HG03521 (cell line): ENCODE measurements around the gene FKRP.

ENCODE experiments used
- ATAC-seq: cut with Tn5 transposase; IDR thresholded peaks from one replicate; pipeline ENCODE4 v1.9.1; 2021; ENCODE audit warnings: mild to moderate bottlenecking, moderate library complexity; ENCODE audit not compliant: unreplicated experiment

FKRP gene

DNA sequence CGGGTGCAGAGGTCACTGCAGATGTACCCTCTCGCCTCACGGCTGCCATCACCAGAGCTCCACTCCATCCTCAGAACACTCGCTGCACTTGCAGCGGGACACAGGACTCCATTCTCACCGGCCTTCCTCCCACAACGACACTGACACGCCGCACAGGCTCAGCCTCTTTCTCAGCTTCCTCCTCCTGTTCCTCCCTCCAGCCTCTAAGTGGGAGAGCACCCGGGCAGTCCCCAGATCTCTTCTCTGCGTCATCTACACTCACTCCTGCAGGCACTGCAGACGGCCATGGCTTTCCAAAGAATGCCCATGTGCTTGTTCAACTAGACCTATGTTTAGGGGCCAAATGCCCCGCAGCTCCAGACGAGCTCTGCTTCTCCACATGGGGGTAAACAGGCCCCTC is 14.3 kb upstream of the FKRP start:
- ATAC-seq, result no peak

DNA sequence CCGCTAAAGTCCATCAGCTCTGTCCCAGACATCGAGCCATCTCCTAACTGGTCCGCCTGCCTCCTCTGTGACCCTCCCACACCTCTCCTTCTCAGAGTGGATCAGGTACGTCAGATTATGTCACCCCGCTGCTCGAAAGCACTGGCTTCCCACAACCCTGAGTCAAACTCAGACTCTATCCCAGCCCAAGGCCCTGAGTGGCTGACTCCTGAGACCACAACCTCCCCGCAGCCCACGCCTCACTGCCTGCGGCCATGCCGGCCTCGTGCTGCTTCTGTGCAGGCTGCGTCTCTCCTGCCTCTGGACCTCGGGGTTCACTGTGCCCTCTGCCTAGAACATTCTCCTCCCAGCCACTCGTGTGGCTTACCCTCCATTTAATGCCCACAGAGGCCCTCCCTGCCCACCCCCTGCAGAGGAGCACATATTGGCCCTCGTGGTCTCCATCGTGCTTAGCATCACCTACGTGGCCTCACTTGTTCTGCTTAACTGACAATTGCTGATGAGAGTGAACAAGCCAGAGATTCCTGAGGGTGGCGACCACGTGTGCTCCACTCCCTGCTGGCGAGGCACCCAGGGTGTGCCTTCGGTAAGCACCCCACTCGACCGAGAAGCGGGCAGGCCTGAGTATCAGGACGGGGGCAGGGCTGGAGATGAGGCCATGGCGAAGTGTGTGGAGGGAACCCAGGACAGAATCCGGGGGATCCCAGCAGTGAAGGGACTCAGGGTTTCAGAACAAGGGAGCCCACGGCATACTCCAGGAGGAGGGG is 13.5 kb upstream of the FKRP start:
- ATAC-seq, result no peak

DNA sequence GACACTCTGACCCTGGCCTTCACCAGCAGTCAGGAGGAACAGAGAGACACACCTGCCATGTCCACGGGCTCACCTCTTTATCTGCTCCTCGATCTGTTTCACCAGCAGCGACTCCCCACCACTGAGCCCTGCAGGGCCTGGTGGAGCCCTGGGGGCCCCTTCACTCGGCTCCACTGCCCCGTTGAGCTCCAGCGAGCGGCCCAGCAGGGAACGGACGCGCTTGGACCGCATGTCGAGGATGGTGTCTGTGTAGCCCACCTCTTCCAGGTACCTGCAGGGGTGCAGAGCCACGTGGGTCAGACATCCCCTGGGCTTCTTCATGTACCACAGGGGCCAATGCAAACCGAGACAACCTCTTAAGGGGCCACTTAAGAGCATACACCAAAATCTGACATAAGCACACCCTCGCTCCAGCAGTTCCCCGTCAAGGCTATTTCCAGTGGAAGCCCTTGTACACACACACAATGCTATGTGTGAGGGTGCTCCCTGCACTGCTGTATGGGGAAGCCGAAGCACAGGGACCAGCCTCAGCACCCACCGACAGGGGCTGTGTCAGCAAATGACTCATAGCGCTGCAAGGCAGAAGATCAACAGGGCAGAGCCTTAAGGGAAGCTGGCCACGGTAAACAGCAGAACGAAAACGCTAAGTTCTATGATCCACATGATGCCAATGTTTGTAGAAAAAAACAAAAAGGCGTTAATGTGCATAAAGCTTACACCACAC is 12.7 kb upstream of the FKRP start:
- ATAC-seq, result no peak

DNA sequence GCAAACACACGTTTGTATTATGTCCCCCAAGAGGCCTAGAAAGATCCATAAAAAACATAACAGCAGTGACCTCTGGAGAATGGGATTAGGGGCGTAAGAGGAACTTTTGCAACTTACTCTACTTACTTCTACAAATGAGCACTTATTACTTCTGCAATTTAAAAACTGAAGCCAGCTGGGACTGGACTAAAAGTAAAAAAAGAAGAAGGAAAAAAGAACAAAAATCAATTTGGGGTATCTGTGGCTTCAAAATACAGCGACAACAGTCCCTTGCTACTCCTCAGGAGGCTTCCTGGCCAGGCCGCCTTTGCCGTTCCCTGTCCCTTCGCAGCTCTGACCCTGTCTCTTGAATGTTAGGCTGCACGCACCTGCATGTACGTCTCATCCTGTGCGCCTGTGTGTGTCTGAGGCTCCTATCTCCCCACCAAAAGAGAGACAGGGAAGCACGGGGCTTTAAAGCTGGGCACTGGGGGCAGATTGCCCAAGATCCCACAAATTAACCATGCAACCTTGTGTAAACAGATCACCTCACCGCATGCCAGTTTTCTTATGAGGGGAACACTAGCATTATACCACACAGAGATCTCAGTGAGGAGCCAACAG is 12.1 kb upstream of the FKRP start:
- ATAC-seq, result no peak

DNA sequence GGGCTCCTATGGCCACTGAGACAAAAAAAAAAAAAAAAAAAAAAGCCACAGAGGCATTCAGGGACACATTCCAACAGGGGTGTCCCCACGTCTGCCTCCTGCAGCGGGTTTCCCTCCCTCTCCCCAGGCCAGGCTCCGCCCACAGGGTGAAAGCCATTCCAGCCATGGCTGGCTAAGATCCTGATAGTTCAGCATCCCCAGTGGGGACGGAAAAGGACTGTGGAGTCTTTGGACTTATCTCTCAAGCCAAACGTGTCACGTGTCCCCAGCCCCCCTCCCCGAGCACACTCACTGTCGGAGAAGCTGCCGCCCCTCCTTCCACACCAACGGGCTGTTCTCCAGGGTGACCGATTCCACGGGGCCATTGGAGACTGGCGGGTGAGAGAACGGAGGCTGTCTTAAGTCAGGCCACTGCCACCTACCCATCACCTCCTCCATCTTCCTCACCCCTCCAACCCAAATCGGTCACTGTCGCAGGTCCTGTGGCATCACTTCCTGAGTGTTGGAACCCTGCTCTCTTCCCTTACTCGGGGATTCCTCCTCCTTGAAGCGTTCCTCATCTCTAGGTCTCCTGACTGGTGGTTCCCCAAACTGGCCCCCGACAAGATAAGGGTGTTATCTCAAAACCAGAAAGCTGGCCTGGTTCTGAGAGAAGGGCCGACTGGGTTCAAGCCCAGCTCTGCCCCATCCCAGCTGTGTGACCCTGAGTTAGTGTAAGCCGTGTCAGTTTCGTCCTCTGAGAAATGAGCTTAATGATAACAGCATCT is 9.1 kb upstream of the FKRP start:
- ATAC-seq, result no peak

DNA sequence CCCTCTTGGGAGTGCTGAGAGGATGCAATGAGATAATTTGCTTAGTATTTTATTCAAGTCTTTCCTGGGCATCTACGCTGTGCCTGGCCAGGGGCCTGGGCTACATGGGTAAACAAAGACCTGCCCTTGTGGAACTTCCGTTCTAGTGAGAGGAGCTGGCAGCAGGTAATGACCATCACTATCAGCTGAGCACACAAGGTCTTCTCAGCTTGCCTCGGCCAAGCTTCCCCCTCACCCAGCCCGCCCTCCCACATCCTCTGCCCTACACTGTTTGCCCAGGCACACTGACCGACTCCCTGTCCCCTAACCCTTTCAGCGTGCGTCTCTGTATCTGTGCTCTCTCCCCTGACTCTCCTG is 8.6 kb upstream of the FKRP start:
- no peak for ATAC-seq

DNA sequence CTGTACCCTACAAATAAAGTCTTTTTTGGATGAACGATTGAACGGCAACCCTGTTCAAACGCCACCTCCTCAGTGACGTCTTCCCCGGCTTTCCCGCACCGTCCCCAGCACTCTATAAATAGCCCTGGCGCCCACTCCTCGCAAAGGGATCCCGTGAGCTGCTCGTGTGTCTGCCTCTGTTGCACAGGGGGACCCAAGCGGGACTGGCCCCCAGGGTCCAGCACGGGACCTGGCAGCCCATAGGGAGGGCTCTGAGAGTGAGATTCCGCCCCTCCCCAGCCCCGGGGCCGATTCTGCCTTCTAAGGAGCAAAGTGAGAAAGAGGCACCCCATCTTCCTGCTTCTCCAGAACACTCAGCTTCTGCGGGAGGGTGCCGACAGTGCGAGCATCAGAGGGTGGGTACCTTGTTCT is 8.1 kb upstream of the FKRP start:
- no peak for ATAC-seq

DNA sequence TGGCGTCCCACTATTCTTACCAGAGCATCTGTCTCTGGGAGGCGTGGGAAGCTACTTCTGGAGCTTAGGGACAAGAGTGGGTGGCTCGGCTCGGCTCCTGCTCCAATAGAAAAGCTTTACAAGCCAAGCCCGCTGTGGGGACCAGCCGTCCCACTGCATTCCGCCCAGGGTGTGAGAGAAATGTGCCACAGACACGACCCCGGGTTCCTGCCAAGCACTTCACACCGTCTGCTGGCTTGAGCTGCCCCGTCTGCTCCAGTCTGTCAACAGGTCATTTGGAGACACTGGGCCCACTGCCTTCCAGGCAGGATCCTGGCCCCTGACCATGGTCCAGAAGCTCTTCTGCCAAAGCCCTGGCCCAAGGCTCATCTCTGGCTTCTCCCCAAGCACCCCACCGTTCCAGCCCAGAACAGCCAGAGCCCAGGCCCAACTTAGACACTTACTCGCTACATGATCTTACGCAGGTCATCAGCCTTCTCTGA is 6.5 kb upstream of the FKRP start:
- ATAC-seq, result no peak

DNA sequence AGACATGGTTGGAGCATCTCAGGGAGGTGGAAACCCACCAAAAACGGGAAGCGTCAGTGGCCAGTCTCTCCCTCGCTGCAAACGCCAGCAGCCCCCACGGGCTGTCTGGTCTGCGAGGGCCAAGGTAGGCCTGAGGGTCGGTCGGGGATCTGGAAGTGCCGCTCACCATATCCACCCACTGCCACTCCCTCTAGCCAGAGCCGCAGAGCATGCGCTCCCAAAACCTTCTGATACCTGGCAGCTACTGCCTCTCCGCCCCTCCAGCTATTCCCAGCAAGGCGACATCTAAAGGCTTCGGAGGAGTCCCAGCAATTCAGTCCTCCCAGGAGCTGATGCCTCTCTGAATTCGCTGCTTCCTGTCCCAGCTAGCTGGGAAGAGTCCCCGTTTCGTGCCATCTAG is 4.4 kb upstream of the FKRP start:
- no peak for ATAC-seq

DNA sequence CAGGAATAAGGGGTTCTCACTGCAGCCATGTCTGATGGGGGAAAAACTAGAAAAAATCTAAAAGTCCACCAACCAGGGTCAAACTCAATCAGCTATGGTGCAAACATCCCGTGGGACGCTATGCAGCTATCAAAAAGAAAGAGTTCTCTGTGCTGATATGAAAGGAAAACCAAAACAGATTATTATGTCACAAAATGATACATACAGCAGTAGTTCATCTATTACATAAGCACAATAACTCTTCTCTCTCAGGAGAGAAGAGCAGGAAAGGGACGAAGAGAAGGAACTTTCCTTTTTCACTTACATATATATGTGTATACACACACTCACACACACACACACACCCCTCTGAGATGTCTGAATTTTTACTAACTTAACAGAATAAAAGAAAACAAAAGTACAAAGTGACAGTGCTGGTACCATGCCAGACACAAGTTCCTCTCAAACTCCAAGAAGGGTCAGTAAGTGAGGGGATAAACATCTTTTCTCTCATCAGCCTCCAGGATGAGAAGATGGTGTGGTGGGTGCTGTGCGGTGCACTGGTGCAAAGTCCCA is 2.9 kb upstream of the FKRP start:
- ATAC-seq, result no peak

DNA sequence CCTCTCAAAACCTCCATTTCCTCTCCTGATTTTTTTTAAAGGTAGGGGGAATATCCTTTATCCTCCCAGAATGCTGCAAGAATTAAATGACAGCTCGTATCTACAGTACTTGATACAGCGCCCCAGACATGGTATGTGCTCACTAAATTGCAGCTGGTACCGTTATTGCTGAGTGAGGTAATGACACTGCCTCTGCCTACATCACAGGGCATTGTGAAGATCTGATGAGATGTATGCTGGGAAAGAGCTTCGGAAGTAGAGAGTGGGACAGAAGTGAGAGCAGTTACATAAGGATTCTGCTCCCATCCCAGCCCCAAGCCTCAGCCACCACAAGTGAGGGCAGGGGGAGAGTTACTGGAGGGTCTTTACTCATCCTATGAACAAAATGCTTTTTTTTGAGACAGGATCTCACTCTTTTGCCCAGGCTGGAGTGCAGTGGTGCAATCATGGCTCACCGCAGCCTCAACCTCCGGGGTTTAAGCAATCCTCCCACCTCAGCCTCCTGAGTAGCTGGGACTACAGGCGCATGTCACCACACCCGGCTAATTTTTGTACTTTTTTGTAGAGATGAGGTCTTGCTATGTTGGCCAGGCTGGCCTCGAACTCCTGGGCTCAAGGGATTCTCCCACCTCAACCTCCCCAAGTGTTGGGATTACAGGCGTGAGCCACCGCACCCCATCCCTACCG is 1.7 kb upstream of the FKRP start:
- ATAC-seq, result no peak

DNA sequence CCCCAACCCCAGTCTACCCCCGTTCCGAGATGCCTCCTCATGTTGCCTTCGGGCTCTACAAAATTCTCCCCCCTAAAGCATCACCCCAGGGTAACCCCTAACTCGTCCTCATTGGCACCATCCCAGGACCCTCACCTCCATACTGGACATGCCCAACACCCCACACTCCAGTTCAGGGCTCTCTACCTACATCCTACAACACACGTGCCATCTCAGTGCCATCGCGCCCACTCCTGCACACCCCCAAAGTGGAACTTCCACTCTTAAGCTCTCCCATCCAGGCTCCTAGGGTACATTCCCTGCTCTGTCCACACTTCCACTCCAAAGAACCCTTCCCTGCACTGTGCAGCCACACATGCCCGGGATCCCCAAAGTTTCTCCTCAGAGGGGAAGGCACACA is 827 bp upstream of the FKRP start:
- ATAC-seq, result no peak

DNA sequence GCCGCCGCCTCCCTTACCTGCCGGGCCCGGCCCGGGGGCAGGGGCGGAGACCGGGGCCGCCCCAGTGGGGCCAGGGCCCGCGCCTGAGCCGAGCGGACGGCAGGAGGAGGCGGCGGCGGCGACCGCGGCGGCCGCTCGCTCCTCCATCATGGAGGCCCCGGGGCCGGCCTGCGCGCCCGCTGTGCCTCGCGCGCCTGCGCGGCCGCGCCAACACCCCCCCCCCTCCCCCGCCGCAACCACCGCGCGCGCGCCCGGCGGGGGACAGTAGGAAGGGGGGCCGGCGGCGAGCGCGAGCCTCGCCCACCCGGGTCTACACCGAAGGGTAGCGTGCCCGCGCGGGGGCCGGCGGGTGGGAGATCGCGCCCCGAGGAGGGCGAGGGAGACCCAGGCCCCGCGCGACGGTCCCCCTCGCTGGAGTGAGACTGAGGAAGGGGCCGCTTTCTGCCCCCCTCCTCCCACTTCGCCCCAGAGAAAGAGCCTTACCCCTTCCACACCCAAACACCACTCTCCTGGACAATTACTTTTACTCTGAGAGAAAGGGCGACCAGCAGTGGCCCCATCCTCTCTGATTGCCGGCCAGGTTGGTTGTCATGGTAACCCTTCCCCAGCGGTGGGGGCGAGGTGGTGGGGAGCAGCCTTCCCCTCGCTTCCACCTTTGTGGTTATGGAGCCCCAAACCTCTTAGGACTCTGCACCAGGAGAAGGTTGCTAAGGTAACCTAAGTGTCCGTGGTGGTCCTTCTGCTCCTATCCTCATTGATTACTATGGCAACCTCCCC is 612 bp downstream of the FKRP start, which contains the start of gene STRN4:
Gene STRN4 (minus strand): TSS at position 170 of the 777 bp plus-strand sequence. CDS start 20 bp downstream, at position 150.
- peak; percentile 60 for ATAC-seq

DNA sequence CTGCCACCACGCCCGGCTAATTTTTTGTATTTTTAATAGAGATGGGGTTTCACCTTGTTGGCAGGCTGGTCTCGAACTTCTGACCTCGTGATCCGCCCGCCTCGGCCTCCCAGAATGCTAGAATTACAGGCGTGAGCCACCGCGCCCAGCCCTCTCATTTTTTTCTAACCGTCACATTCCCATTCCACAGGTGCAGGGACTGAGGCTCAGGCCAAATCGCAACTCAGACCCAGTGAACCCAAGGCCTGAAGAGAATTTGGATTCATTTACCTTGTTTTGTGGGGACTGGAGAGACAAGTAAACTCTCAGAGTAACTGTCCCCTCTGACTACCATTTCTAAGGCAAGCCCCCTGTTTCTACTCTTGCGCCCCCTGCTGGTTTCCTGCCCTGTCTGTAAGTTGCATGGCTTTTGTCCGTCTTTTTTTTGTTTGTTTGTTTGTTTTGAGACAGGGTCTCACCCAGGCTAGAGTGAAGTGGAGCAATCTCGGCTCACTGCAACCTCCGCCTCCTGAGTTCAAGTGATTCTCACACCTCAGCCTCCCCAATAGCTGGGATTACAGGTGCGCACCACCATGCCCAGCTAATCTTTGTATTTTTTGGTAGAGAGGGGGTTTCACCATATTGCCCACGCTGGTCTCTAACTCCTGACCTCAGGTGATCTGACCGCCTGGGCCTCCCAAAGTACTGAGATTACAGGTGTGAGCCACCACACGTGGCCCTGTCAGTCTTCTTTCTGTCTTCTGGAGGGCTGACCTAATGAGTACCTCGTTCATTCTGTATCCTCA is 2.7 kb downstream of the FKRP start:
- ATAC-seq, result no peak

DNA sequence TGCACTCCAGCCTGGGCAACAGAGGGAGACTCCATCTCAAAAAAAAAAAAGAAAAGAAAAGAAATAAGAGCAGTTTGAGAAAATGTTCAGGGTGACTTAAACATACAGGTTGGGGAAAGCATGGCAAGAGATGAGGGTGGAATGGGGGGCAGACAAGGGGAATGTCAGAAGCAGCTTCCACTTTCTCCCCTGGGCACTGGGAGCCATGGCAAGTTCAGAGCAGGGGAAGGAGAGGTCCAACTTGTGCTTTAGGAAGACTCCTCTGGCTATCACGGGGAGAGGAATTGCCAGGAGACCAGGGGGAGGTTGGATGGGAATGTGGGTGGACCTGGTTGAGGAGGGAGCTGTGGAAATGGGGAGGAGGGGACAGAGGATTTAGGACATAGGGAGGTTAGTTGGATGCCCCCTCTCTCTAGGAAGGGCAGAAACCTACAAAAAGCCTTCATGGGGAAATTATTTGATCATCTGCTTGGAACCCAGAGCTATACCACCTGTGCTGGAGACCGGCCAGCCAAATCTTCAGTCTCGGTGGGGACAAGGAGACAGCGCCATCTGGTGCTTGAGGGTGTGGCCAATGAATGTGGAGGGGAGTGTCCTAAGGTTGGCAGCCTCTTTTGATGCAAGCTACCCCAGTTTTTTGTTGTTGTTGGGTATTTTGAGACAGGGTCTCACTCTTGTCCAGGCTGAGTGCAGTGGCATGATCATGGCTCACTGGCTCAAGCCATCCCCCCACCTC is 7.7 kb downstream of the FKRP start:
- ATAC-seq, result no peak

DNA sequence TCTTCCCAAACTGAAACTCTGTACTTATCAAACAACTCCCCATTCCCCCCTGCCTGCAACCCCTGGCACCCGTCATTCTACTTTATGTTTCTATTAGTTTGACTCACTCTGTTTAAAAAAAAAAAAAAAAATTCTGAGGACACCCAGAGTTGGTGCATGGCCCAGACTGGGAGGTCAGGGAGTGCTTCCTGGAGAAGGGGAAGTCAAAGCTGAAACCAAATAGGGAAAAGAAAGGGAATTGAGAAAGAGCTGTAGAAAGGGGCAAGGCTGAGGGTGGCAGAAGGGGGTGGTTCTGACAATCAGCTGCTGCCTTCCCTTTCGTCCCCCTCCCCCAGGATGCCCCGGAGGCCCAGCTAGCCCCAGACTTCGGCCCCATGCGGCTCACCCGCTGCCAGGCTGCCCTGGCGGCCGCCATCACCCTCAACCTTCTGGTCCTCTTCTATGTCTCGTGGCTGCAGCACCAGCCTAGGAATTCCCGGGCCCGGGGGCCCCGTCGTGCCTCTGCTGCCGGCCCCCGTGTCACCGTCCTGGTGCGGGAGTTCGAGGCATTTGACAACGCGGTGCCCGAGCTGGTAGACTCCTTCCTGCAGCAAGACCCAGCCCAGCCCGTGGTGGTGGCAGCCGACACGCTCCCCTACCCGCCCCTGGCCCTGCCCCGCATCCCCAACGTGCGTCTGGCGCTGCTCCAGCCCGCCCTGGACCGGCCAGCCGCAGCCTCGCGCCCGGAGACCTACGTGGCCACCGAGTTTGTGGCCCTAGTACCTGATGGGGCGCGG is 9.4 kb downstream of the FKRP start:
- ATAC-seq, result no peak

DNA sequence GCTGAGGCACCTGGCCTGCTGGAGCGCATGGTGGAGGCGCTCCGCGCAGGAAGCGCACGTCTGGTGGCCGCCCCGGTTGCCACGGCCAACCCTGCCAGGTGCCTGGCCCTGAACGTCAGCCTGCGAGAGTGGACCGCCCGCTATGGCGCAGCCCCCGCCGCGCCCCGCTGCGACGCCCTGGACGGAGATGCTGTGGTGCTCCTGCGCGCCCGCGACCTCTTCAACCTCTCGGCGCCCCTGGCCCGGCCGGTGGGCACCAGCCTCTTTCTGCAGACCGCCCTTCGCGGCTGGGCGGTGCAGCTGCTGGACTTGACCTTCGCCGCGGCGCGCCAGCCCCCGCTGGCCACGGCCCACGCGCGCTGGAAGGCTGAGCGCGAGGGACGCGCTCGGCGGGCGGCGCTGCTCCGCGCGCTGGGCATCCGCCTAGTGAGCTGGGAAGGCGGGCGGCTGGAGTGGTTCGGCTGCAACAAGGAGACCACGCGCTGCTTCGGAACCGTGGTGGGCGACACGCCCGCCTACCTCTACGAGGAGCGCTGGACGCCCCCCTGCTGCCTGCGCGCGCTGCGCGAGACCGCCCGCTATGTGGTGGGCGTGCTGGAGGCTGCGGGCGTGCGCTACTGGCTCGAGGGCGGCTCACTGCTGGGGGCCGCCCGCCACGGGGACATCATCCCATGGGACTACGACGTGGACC is 10.1 kb downstream of the FKRP start:
- ATAC-seq, result no peak
